Measurements from ENCODE around the gene MIER3. TPM values are rescaled to one million over a fixed set of nuclear protein-coding genes. Genes with fewer than 3 reads are reported as not detected.

The MIER3 gene
- polyA plus RNA-seq, 1 donor from 2014 or later, result 51.8 TPM

- Histone ChIP-seq H3K9ac (ENCODE audit: low read length) (peak overlapping the region; percentile 73), H3K9me2 (ENCODE audit: insufficient read depth, low read length) (no peaks in the 10 kb centered on the region), H3K9me3 (ENCODE audit: low read length) (no peaks in the 10 kb centered on the region), H3K4me2 (ENCODE audit: low read length) (peak overlapping the region; percentile 68), H3K4me3 (ENCODE audit: low read length) (peak overlapping the region; percentile 85), H3F3A (ENCODE audit: insufficient read depth, low read length, poor library complexity, severe bottlenecking) (no peaks in the 10 kb centered on the region), H3K36me3 (ENCODE audit: insufficient read depth, low read length) (no peaks in the 10 kb centered on the region), H3K27me3 (ENCODE audit: insufficient read depth, low read depth, low read length) (no peaks in the 10 kb centered on the region), H3K27ac (ENCODE audit: low read length) (peak overlapping the region; percentile 39), H3K79me2 (replicated peaks; ENCODE audit: insufficient read depth, low read length) (peaks cover 23% of the 10 kb centered on the region), H4K20me1 (ENCODE audit: insufficient read depth) (no peaks in the 10 kb centered on the region), H2AFZ (ENCODE audit: low read depth, low read length) (no peak overlapping the region)
- TF ChIP-seq EZH2 (IDR thresholded peaks at IDR 0.05; ENCODE audit: borderline replicate concordance, insufficient read depth, low read length, poor library complexity, severe bottlenecking), result no peak
- TF ChIP-seq MXI1 (conservative IDR thresholded peaks at IDR 0.05; ENCODE audit: poor library complexity, severe bottlenecking), result no peak
- peak; percentile 7 for TF ChIP-seq REST (IDR thresholded peaks at IDR 0.05; ENCODE audit: borderline replicate concordance)
- peak; percentile 49 for TF ChIP-seq SMC3 (conservative IDR thresholded peaks at IDR 0.05; ENCODE audit: poor library complexity)
- no peak for TF ChIP-seq EP300 (conservative IDR thresholded peaks at IDR 0.05; ENCODE audit: poor library complexity, severe bottlenecking)
- no peak for TF ChIP-seq TAF1 (IDR thresholded peaks at IDR 0.05; ENCODE audit: low read depth)
- TF ChIP-seq POLR2AphosphoS5 (IDR thresholded peaks at IDR 0.05), result peak; percentile 16
- TF ChIP-seq CTCF (IDR thresholded peaks at IDR 0.05; ENCODE audit: poor library complexity, severe bottlenecking), result peak; percentile 44
- TF ChIP-seq RAD21 (conservative IDR thresholded peaks at IDR 0.05), result peak; percentile 33
Observed at GRCh38 chr5:56951126-56951945, 587 bp downstream of the MIER3 start.

GRCh38 chr5:56950626-56951125 is 1.2 kb downstream of the MIER3 start:
- no peak overlapping the region for H2AFZ ChIP-seq (ENCODE audit: low read depth, low read length)
- H3K27ac ChIP-seq (ENCODE audit: low read length), result peak overlapping the region; percentile 39

More at GRCh38 chr5:56950626-56951125, 1.2 kb downstream of the MIER3 start:
- Histone ChIP-seq H3K9ac (ENCODE audit: low read length) (peak overlapping the region; percentile 73), H3K79me2 (replicated peaks; ENCODE audit: insufficient read depth, low read length) (peaks cover 23% of the 10 kb centered on the region), H3K4me3 (ENCODE audit: low read length) (peak overlapping the region; percentile 85), H3K27me3 (ENCODE audit: insufficient read depth, low read depth, low read length) (no peaks in the 10 kb centered on the region), H3K9me3 (ENCODE audit: low read length) (no peaks in the 10 kb centered on the region), H3K4me2 (ENCODE audit: low read length) (peak overlapping the region; percentile 68), H3K9me2 (ENCODE audit: insufficient read depth, low read length) (no peaks in the 10 kb centered on the region), H3F3A (ENCODE audit: insufficient read depth, low read length, poor library complexity, severe bottlenecking) (no peaks in the 10 kb centered on the region), H4K20me1 (ENCODE audit: insufficient read depth) (no peaks in the 10 kb centered on the region), H3K36me3 (ENCODE audit: insufficient read depth, low read length) (no peaks in the 10 kb centered on the region)
- TF ChIP-seq MXI1 (conservative IDR thresholded peaks at IDR 0.05; ENCODE audit: poor library complexity, severe bottlenecking) (no peak), RAD21 (conservative IDR thresholded peaks at IDR 0.05) (peak; percentile 25)
